Keratinocyte (primary cell): ENCODE results near the gene HEPHL1. TPM values are rescaled to one million over a fixed set of nuclear protein-coding genes. Genes with fewer than 3 reads are reported as not detected.

Source experiments
- DNase-seq: peaks from one replicate; pipeline ENCODE4 v3.0.0-alpha.2; 2011; ENCODE audit warnings: low read depth, missing footprints, low spot score
- FAIRE-seq: peaks from 2 replicates; lab custom pipeline; 2011; peaks lifted over from hg19 to GRCh38; lab: Jason Lieb, UNC
- H2AFZ ChIP-seq: 2 replicates; pipeline ENCODE4 v1.6.0; 2012; ENCODE audit warnings: low read length, control low read depth, inconsistent platforms; ENCODE audit not compliant: control insufficient read depth
- H3K27ac ChIP-seq: 2 replicates; pipeline ENCODE4 v1.5.1; 2011; ENCODE audit warnings: low read length; ENCODE audit not compliant: control insufficient read depth, insufficient read depth
- H3K27me3 ChIP-seq: 3 replicates; pipeline ENCODE4 v1.6.0; 2011; ENCODE audit warnings: low read length; ENCODE audit not compliant: control insufficient read depth, insufficient read depth; ENCODE audit errors: extremely low read depth
- H3K36me3 ChIP-seq, 2 experiments: 2 replicates in 1 of 2; 3 replicates in 1 of 2; pipeline ENCODE4 v1.5.1; 2011; ENCODE audit warnings: low read length in 2 of 2, mild to moderate bottlenecking in 1 of 2; ENCODE audit not compliant: control insufficient read depth in 2 of 2, insufficient read depth in 2 of 2; ENCODE audit errors: extremely low read depth in 1 of 2
- H3K4me1 ChIP-seq: 3 replicates; pipeline ENCODE4 v1.5.1; 2011; ENCODE audit warnings: low read length; ENCODE audit not compliant: control insufficient read depth, insufficient read depth; ENCODE audit errors: extremely low read depth
- H3K4me2 ChIP-seq: 3 replicates; pipeline ENCODE4 v1.6.0; 2011; ENCODE audit warnings: low read depth, low read length; ENCODE audit not compliant: control insufficient read depth, insufficient read depth; ENCODE audit errors: extremely low read depth
- H3K4me3 ChIP-seq, 3 experiments: fragments of 200-600 bp in 1 of 3; sonication (generic) in 1 of 3; 2 replicates in 2 of 3; 3 replicates in 1 of 3; pipeline ENCODE4 v1.5.1; 2011 to 2016; ENCODE audit warnings: low read length in 3 of 3, mild to moderate bottlenecking in 3 of 3, control low read depth in 2 of 3, inconsistent platforms in 1 of 3, low read depth in 1 of 3, mixed read lengths in 1 of 3, mixed run types in 1 of 3, moderate library complexity in 1 of 3; ENCODE audit not compliant: control insufficient read depth in 2 of 3, insufficient read depth in 2 of 3; ENCODE audit errors: extremely low read depth in 1 of 3
- H3K79me2 ChIP-seq: 2 replicates; pipeline ENCODE4 v1.6.0; 2012; ENCODE audit warnings: low read length; ENCODE audit not compliant: control insufficient read depth, insufficient read depth
- H3K9ac ChIP-seq: 3 replicates; pipeline ENCODE4 v1.6.0; 2011; ENCODE audit warnings: low read length; ENCODE audit not compliant: control insufficient read depth, insufficient read depth; ENCODE audit errors: extremely low read depth
- H3K9me1 ChIP-seq: 3 replicates; pipeline ENCODE4 v1.6.0; 2011; ENCODE audit warnings: low read length; ENCODE audit not compliant: control insufficient read depth, insufficient read depth; ENCODE audit errors: extremely low read depth
- H3K9me3 ChIP-seq: 2 replicates; pipeline ENCODE4 v1.5.1; 2012; ENCODE audit warnings: low read depth, low read length; ENCODE audit not compliant: control insufficient read depth
- H4K20me1 ChIP-seq: 3 replicates; pipeline ENCODE4 v1.6.0; 2011; ENCODE audit warnings: low read length; ENCODE audit not compliant: control insufficient read depth, insufficient read depth; ENCODE audit errors: extremely low read depth
- CTCF ChIP-seq, 3 experiments: IDR thresholded peaks in 1 of 3; conservative IDR thresholded peaks in 1 of 3; optimal IDR thresholded peaks in 1 of 3; 2 replicates in 2 of 3; 3 replicates in 1 of 3; pipeline versions ENCODE3 to v1.5.1; 2011; ENCODE audit warnings: low read length in 3 of 3, mild to moderate bottlenecking in 3 of 3, moderate library complexity in 2 of 3, control low read depth in 1 of 3, inconsistent platforms in 1 of 3; ENCODE audit not compliant: insufficient read depth in 2 of 3; ENCODE audit errors: extremely low read depth in 1 of 3
- EZH2 ChIP-seq: IDR thresholded peaks from one replicate; pipeline ENCODE4 v1.6.1; 2012; ENCODE audit warnings: inconsistent platforms, mild to moderate bottlenecking, low read length, moderate library complexity
- dilution Hi-C: fragments of 300-500 bp; cut with MboI; formaldehyde crosslinking; loops from one replicate; pipeline ENCODE4 v1.7.0; 2020; ENCODE audit warnings: low sequenced_read_pairs; ENCODE audit not compliant: extremely low pct_ligation_motif_present
- polyA plus RNA-seq, 5 experiments: library from polyadenylated mRNA; depleted of rRNA in 3 of 5; stranded (reverse) in 3 of 5; stranded (forward) in 1 of 5; unstranded in 1 of 5; fragments of >200 nt; gene quantifications; 1 replicate in 1 of 5; 2 replicates in 3 of 5; 3 replicates in 1 of 5; pipeline versions ENCODE4 v1.2.1 to v1.2.3, GENCODE V29; 2011 to 2012; ENCODE audit warnings: missing spikeins in 2 of 5, low read depth in 1 of 5, low replicate concordance in 1 of 5

HEPHL1 gene
- polyA plus RNA-seq, 1 donor (not counting 4 experiments of a cell fraction or from before 2014, with no cell fraction given) = 138 TPM

GRCh38 chr11:94060401-94060800 is 39.2 kb downstream of the HEPHL1 start:
- TF ChIP-seq CTCF (optimal IDR thresholded peaks at IDR 0.05 in 1 of 3, IDR thresholded peaks at IDR 0.05 in 1 of 3, conservative IDR thresholded peaks at IDR 0.05 in 1 of 3; ENCODE audit: extremely low read depth in 1 of 3, insufficient read depth in 2 of 3, low read length in 3 of 3) = no peak
- no peak for TF ChIP-seq EZH2
- FAIRE-seq = peak; percentile 92
- peaks cover 12% of the 10 kb centered on the region for H3K79me2 ChIP-seq

GRCh38 chr11:94062360-94062759 is 41.2 kb downstream of the HEPHL1 start:
- peaks cover 7% of the 10 kb centered on the region for H3K79me2 ChIP-seq
- no peak for TF ChIP-seq EZH2
- TF ChIP-seq CTCF (optimal IDR thresholded peaks at IDR 0.05 in 1 of 3, IDR thresholded peaks at IDR 0.05 in 1 of 3, conservative IDR thresholded peaks at IDR 0.05 in 1 of 3; ENCODE audit: extremely low read depth in 1 of 3, insufficient read depth in 2 of 3, low read length in 3 of 3) = no peak
- FAIRE-seq (no peak), DNase-seq (no peak)
- H3K4me2 ChIP-seq = no peak overlapping the region
- no peaks in the 10 kb centered on the region for H3K9me1 ChIP-seq
- H2AFZ ChIP-seq = no peak overlapping the region
- peaks cover 29% of the 10 kb centered on the region for H3K4me1 ChIP-seq
- no peaks in the 10 kb centered on the region for H3K27me3 ChIP-seq
- H3K9me3 ChIP-seq = no peaks in the 10 kb centered on the region
- no peak overlapping the region for H3K27ac ChIP-seq
- no peak overlapping the region for H3K9ac ChIP-seq
- no peaks in the 10 kb centered on the region for H4K20me1 ChIP-seq
- no peak overlapping the region for H3K4me3 ChIP-seq
- peaks cover 0 to 6% of the 10 kb centered on the region in 2 experiments for H3K36me3 ChIP-seq
- dilution Hi-C loops = no loop called here

More at GRCh38 chr11:94060401-94060800, 39.2 kb downstream of the HEPHL1 start:
- Histone ChIP-seq H3K27ac (peak overlapping the region; percentile 45), H3K9ac (no peak overlapping the region), H3K9me1 (no peaks in the 10 kb centered on the region), H3K27me3 (no peaks in the 10 kb centered on the region), H3K4me1 (peaks cover 29% of the 10 kb centered on the region), H3K4me3 (no peak overlapping the region), H3K36me3 (peaks cover 0 to 9% of the 10 kb centered on the region in 2 experiments), H2AFZ (no peak overlapping the region), H3K4me2 (peak overlapping the region; percentile 27), H3K9me3 (no peaks in the 10 kb centered on the region), H4K20me1 (no peaks in the 10 kb centered on the region)
- DNase-seq = peak; percentile 48
- dilution Hi-C loops = no loop called here
